ENCODE measurements around the gene UBE2L3.

- TF ChIP-seq ZNF44 (CRISPR knock-in tag; IDR thresholded peaks at IDR 0.05) (no peak), KMT2A (CRISPR knock-in tag; IDR thresholded peaks at IDR 0.05) (no peak), ARNT (IDR thresholded peaks at IDR 0.05) (no peak), SP1 (IDR thresholded peaks at IDR 0.05) (no peak), SP1 (CRISPR knock-in tag; IDR thresholded peaks at IDR 0.05) (no peak), RARG (CRISPR knock-in tag; IDR thresholded peaks at IDR 0.05; ENCODE audit: low read depth) (no peak), MXI1 (IDR thresholded peaks at IDR 0.05; ENCODE audit: borderline replicate concordance, low read depth, low read length) (no peak), IRF2 (CRISPR knock-in tag; IDR thresholded peaks at IDR 0.05) (no peak)
- TF ChIP-seq, protein P1, sequence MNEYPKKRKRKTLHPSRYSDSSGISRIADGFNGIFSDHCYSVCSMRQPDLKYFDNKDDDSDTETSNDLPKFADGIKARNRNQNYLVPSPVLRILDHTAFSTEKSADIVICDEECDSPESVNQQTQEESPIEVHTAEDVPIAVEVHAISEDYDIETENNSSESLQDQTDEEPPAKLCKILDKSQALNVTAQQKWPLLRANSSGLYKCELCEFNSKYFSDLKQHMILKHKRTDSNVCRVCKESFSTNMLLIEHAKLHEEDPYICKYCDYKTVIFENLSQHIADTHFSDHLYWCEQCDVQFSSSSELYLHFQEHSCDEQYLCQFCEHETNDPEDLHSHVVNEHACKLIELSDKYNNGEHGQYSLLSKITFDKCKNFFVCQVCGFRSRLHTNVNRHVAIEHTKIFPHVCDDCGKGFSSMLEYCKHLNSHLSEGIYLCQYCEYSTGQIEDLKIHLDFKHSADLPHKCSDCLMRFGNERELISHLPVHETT (CRISPR knock-in tag; conservative IDR thresholded peaks at IDR 0.05) = no peak
- TF ChIP-seq, protein P2, sequence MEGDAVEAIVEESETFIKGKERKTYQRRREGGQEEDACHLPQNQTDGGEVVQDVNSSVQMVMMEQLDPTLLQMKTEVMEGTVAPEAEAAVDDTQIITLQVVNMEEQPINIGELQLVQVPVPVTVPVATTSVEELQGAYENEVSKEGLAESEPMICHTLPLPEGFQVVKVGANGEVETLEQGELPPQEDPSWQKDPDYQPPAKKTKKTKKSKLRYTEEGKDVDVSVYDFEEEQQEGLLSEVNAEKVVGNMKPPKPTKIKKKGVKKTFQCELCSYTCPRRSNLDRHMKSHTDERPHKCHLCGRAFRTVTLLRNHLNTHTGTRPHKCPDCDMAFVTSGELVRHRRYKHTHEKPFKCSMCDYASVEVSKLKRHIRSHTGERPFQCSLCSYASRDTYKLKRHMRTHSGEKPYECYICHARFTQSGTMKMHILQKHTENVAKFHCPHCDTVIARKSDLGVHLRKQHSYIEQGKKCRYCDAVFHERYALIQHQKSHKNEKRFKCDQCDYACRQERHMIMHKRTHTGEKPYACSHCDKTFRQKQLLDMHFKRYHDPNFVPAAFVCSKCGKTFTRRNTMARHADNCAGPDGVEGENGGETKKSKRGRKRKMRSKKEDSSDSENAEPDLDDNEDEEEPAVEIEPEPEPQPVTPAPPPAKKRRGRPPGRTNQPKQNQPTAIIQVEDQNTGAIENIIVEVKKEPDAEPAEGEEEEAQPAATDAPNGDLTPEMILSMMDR (CRISPR knock-in tag; IDR thresholded peaks at IDR 0.05) = no peak
Observed at GRCh38 chr22:21573293-21573734, 5.8 kb downstream of the UBE2L3 start.
